ENCODE results near the gene ZNF598.

Gene ZNF598

GRCh38 chr16:2005646-2006045 is 4.0 kb downstream of the ZNF598 start:
- no peak for FAIRE-seq

- FAIRE-seq, result no peak
Observed at GRCh38 chr16:2004795-2005517, 4.7 kb downstream of the ZNF598 start.

- FAIRE-seq, result no peak
Observed at GRCh38 chr16:2003827-2004641, 5.6 kb downstream of the ZNF598 start.

GRCh38 chr16:2003231-2003826 is 6.3 kb downstream of the ZNF598 start:
- FAIRE-seq, result no peak

- FAIRE-seq, result no peak
Observed at GRCh38 chr16:2002406-2003230, 7.0 kb downstream of the ZNF598 start.

- no peak for FAIRE-seq
Observed at GRCh38 chr16:2001456-2002355, 7.9 kb downstream of the ZNF598 start.

GRCh38 chr16:2001035-2001434 is 8.6 kb downstream of the ZNF598 start:
- no peak for FAIRE-seq

GRCh38 chr16:1999866-2000514 is 9.6 kb downstream of the ZNF598 start:
- no peak for FAIRE-seq

GRCh38 chr16:1998852-1999801 is 10.5 kb downstream of the ZNF598 start:
- no peak for FAIRE-seq

- no peak for FAIRE-seq
Observed at GRCh38 chr16:1998360-1998835, 11.2 kb downstream of the ZNF598 start.

GRCh38 chr16:1997494-1998359 is 11.9 kb downstream of the ZNF598 start:
- no peak for FAIRE-seq

- no peak for FAIRE-seq
Observed at GRCh38 chr16:1993731-1994131, 15.9 kb downstream of the ZNF598 start.

GRCh38 chr16:1992704-1993317 is 16.8 kb downstream of the ZNF598 start:
- FAIRE-seq, result no peak

- no peak for FAIRE-seq
Observed at GRCh38 chr16:1991948-1992703, 17.5 kb downstream of the ZNF598 start.

GRCh38 chr16:1991588-1991947 is 18.1 kb downstream of the ZNF598 start:
- no peak for FAIRE-seq

- FAIRE-seq, result no peak
Observed at GRCh38 chr16:1991135-1991551, 18.5 kb downstream of the ZNF598 start.

GRCh38 chr16:1990351-1991134 is 19.1 kb downstream of the ZNF598 start:
- FAIRE-seq, result no peak

Data from A204.1 (cell line).